ENCODE results near the gene MDH1B.
"Not testable (repeated sequence)": the region's sequence is repeated elsewhere in the genome, so short reads cannot be mapped to it uniquely, and the experiment has no call there.

The MDH1B gene

GRCh38 chr2:206765242-206766056, at the start of gene MDH1B, which contains the start of gene FASTKD2:
Gene MDH1B (minus strand): TSS chr2:206765328. CDS start chr2:206765271, 57 bp downstream.
Gene FASTKD2 (plus strand): TSS chr2:206765606. CDS start chr2:206766694, 1,088 bp downstream.
- DNase-seq: peak; percentile 37 to 78

GRCh38 chr2:206814498-206814897, 49.4 kb upstream of the MDH1B start:
- no peak for DNase-seq

GRCh38 chr2:206812471-206812870, 47.3 kb upstream of the MDH1B start:
- not testable (repeated sequence) for DNase-seq

- DNase-seq: not testable (repeated sequence)
These were observed 42.5 kb upstream of the MDH1B start for GRCh38 chr2:206807624-206808023.

GRCh38 chr2:206805887-206806607, 40.9 kb upstream of the MDH1B start:
- no peak for DNase-seq

- DNase-seq: no peak
These were observed 39.2 kb upstream of the MDH1B start for GRCh38 chr2:206804326-206804725.

GRCh38 chr2:206802654-206803514, 37.8 kb upstream of the MDH1B start:
- no peak for DNase-seq

- DNase-seq: no peak
These were observed 36.5 kb upstream of the MDH1B start for GRCh38 chr2:206801418-206802189.

- DNase-seq: peak in 1 of 2 experiments; percentile 81
These were observed 35.6 kb upstream of the MDH1B start for GRCh38 chr2:206800506-206801417.

GRCh38 chr2:206799083-206799482, 34.0 kb upstream of the MDH1B start:
- DNase-seq: no peak

- DNase-seq: no peak
These were observed 32.9 kb upstream of the MDH1B start for GRCh38 chr2:206798000-206798399.

- DNase-seq: no peak
These were observed 32.2 kb upstream of the MDH1B start for GRCh38 chr2:206797376-206797775.

GRCh38 chr2:206792645-206793044, 27.5 kb upstream of the MDH1B start:
- DNase-seq: no peak

- no peak for DNase-seq
These were observed 25.3 kb upstream of the MDH1B start for GRCh38 chr2:206790311-206790935.

- no peak for DNase-seq
These were observed 19.6 kb upstream of the MDH1B start for GRCh38 chr2:206784559-206785353.

GRCh38 chr2:206783718-206784117, 18.6 kb upstream of the MDH1B start:
- DNase-seq: no peak

- no peak for DNase-seq
These were observed 15.5 kb upstream of the MDH1B start for GRCh38 chr2:206780671-206781070.

GRCh38 chr2:206776432-206776831, 11.3 kb upstream of the MDH1B start:
- no peak for DNase-seq

GRCh38 chr2:206774871-206775270, 9.7 kb upstream of the MDH1B start:
- DNase-seq: no peak
